ENCODE data around the gene CDKN1A. TPM values are rescaled to one million over a fixed set of nuclear protein-coding genes. Genes with fewer than 3 reads are reported as not detected.
"Not testable (repeated sequence)": the region's sequence is repeated elsewhere in the genome, so short reads cannot be mapped to it uniquely, and the experiment has no call there.

Gene CDKN1A
- polyA plus RNA-seq, 5 donors: 3.6 to 15.9 (median 5.2) TPM

GRCh38 chr6:36651659-36652379, 26.7 kb upstream of the CDKN1A start:
- no peak for DNase-seq

GRCh38 chr6:36654469-36654868, 24.0 kb upstream of the CDKN1A start:
- DNase-seq: not testable (repeated sequence)

GRCh38 chr6:36655085-36655724, 23.3 kb upstream of the CDKN1A start:
- no peak for DNase-seq

GRCh38 chr6:36656441-36656840, 22.1 kb upstream of the CDKN1A start:
- DNase-seq: no peak

GRCh38 chr6:36657271-36657670, 21.2 kb upstream of the CDKN1A start:
- no peak for DNase-seq

- DNase-seq: no peak
Measured at GRCh38 chr6:36657942-36658544, 20.5 kb upstream of the CDKN1A start.

- no peak for DNase-seq
Measured at GRCh38 chr6:36659271-36659670, 19.2 kb upstream of the CDKN1A start.

GRCh38 chr6:36660771-36661471, 17.6 kb upstream of the CDKN1A start:
- DNase-seq: no peak

- DNase-seq: no peak
Measured at GRCh38 chr6:36662380-36662779, 16.1 kb upstream of the CDKN1A start.

- no peak for DNase-seq
Measured at GRCh38 chr6:36662827-36663256, 15.7 kb upstream of the CDKN1A start.

GRCh38 chr6:36663504-36664446, 14.7 kb upstream of the CDKN1A start:
- no peak for DNase-seq

- DNase-seq: no peak
Measured at GRCh38 chr6:36665180-36665579, 13.3 kb upstream of the CDKN1A start.

GRCh38 chr6:36666287-36666686, 12.2 kb upstream of the CDKN1A start:
- no peak for DNase-seq

- no peak for DNase-seq
Measured at GRCh38 chr6:36666826-36667591, 11.5 kb upstream of the CDKN1A start.

GRCh38 chr6:36668591-36668990, 9.9 kb upstream of the CDKN1A start:
- DNase-seq: no peak

GRCh38 chr6:36669002-36669401, 9.5 kb upstream of the CDKN1A start:
- no peak for DNase-seq

- no peak for DNase-seq
Measured at GRCh38 chr6:36670271-36670670, 8.2 kb upstream of the CDKN1A start.

- no peak for DNase-seq
Measured at GRCh38 chr6:36671687-36672375, 6.7 kb upstream of the CDKN1A start.

- DNase-seq: no peak
Measured at GRCh38 chr6:36673882-36674281, 4.6 kb upstream of the CDKN1A start.

GRCh38 chr6:36674942-36675341, 3.6 kb upstream of the CDKN1A start:
- DNase-seq: no peak
